ACHN (cell line): ENCODE measurements around the gene AASDH.

ENCODE experiments used
- DNase-seq: peaks from one replicate; pipeline ENCODE4 v3.0.0-alpha.2; 2015
- in situ Hi-C: cut with HindIII; loops from 2 replicates; pipeline ENCODE4 v1.10.0; 2017; ENCODE audit warnings: low sequenced_read_pairs, low pct_ligation_motif_present, low pct_unique_long_range_greater_than_20kb

AASDH gene

GRCh38 chr4:56387023-56388001 is at the start of gene AASDH:
TSS of gene AASDH (minus strand) at chr4:56387491. CDS start at chr4:56384299, 3,192 bp downstream.
- in situ Hi-C loops, result no loop called here
- DNase-seq, result peak; percentile 93

GRCh38 chr4:56435140-56435926 is 48.0 kb upstream of the AASDH start, which contains the start of gene PPAT:
TSS of gene PPAT (minus strand) at chr4:56435615. CDS start at chr4:56435477, 138 bp downstream.
- in situ Hi-C loops, result no loop called here
- DNase-seq, result peak; percentile 95

GRCh38 chr4:56434599-56435139 is 47.4 kb upstream of the AASDH start:
- in situ Hi-C loops, result no loop called here
- peak; percentile 74 for DNase-seq

GRCh38 chr4:56433280-56433679 is 46.0 kb upstream of the AASDH start:
- in situ Hi-C loops, result no loop called here
- DNase-seq, result no peak

- in situ Hi-C loops, result no loop called here
- DNase-seq, result no peak
Measured at GRCh38 chr4:56430203-56430602, 42.9 kb upstream of the AASDH start.

GRCh38 chr4:56427179-56427578 is 39.9 kb upstream of the AASDH start:
- in situ Hi-C loops, result no loop called here
- no peak for DNase-seq

GRCh38 chr4:56426273-56426672 is 39.0 kb upstream of the AASDH start:
- DNase-seq, result no peak
- in situ Hi-C loops, result no loop called here

- in situ Hi-C loops, result no loop called here
- DNase-seq, result no peak
Measured at GRCh38 chr4:56425518-56425917, 38.2 kb upstream of the AASDH start.

GRCh38 chr4:56424697-56425514 is 37.6 kb upstream of the AASDH start:
- no peak for DNase-seq
- in situ Hi-C loops, result no loop called here

- no peak for DNase-seq
- in situ Hi-C loops, result no loop called here
Measured at GRCh38 chr4:56424176-56424575, 36.9 kb upstream of the AASDH start.

GRCh38 chr4:56417396-56417795 is 30.1 kb upstream of the AASDH start:
- DNase-seq, result no peak
- in situ Hi-C loops, result no loop called here

GRCh38 chr4:56416349-56416748 is 29.1 kb upstream of the AASDH start:
- in situ Hi-C loops, result no loop called here
- no peak for DNase-seq

GRCh38 chr4:56414135-56414670 is 26.9 kb upstream of the AASDH start:
- in situ Hi-C loops, result no loop called here
- no peak for DNase-seq

- in situ Hi-C loops, result no loop called here
- DNase-seq, result peak; percentile 94
Measured at GRCh38 chr4:56410247-56411062, 23.2 kb upstream of the AASDH start.

- in situ Hi-C loops, result no loop called here
- DNase-seq, result no peak
Measured at GRCh38 chr4:56409511-56410090, 22.3 kb upstream of the AASDH start.

GRCh38 chr4:56408978-56409377 is 21.7 kb upstream of the AASDH start:
- DNase-seq, result no peak
- in situ Hi-C loops, result no loop called here

- in situ Hi-C loops, result no loop called here
- no peak for DNase-seq
Measured at GRCh38 chr4:56406151-56406550, 18.9 kb upstream of the AASDH start.
